Transverse colon (tissue), 4 donors: ENCODE data around the gene MACF1. TPM values are rescaled to one million over a fixed set of nuclear protein-coding genes. Genes with fewer than 3 reads are reported as not detected.

Experiments used
- DNase-seq: peaks from one replicate; pipeline ENCODE4 v3.0.0-alpha.2; 2019
- H3K27ac ChIP-seq, 4 donors: fragments of 200-600 bp; sonication (generic); 2 replicates each; pipeline ENCODE4 v1.5.1; 2016 to 2018; ENCODE audit warnings: inconsistent platforms in 4 of 4
- H3K27me3 ChIP-seq: fragments of 200-600 bp; sonication (generic); 2 replicates; pipeline ENCODE4 v1.5.1; 2017; ENCODE audit warnings: inconsistent platforms
- H3K36me3 ChIP-seq, 4 donors: fragments of 200-600 bp; sonication (generic); 2 replicates each; pipeline ENCODE4 v1.5.1; 2017 to 2019; ENCODE audit warnings: inconsistent platforms in 4 of 4
- H3K4me1 ChIP-seq, 4 donors: fragments of 200-600 bp; sonication (generic); 2 replicates each; pipeline ENCODE4 v1.5.1; 2017 to 2020; ENCODE audit warnings: inconsistent platforms in 4 of 4
- H3K4me3 ChIP-seq, 4 donors: fragments of 200-600 bp; sonication (generic); 1 replicate in 1 of 4; 2 replicates in 3 of 4; pipeline versions ENCODE4 v1.5.1 to v1.6.1; 2017 to 2019; ENCODE audit warnings: inconsistent platforms in 4 of 4
- H3K9me3 ChIP-seq, 2 donors: fragments of 200-600 bp; sonication (generic); 2 replicates each; pipeline ENCODE4 v1.5.1; 2017 to 2019; ENCODE audit warnings: inconsistent platforms in 2 of 2
- EP300 ChIP-seq: sonication (generic); formaldehyde crosslinking; IDR thresholded peaks from one replicate; pipeline ENCODE4 v1.6.1; 2017; ENCODE audit warnings: antibody characterized with exemption, low read depth
- POLR2A ChIP-seq: fragments of 450-650 bp; IDR thresholded peaks from one replicate; pipeline ENCODE4 v1.6.1; 2016; ENCODE audit warnings: antibody characterized with exemption, mild to moderate bottlenecking, moderate library complexity
- POLR2AphosphoS5 ChIP-seq, 3 donors: sonication (generic); formaldehyde crosslinking; IDR thresholded peaks; one replicate each; pipeline ENCODE4 v1.6.1; 2016; ENCODE audit warnings: antibody characterized with exemption in 3 of 3
- WGBS, 2 donors: methylation state at CpG; one replicate each; pipeline ENCODE4 v1.1.5; 2018; ENCODE audit warnings: low coverage in 1 of 2; 5-methylcytosine and 5-hydroxymethylcytosine counted together
- in situ Hi-C, 4 donors: fragments of 200-750 bp; cut with MboI; loops; one replicate each; pipeline versions ENCODE4 v1.15.0 to v1.15.1; 2017; ENCODE audit warnings: low sequenced_read_pairs in 3 of 4, low pct_ligation_motif_present in 1 of 4, low pct_unique_long_range_greater_than_20kb in 1 of 4
- intact Hi-C: fragments of 100-400 bp; cut with DNase I; formaldehyde crosslinking; loops from one replicate; pipeline ENCODE4 v1.15.1; 2023; ENCODE audit warnings: low total_unique reads
- total RNA-seq, 4 donors: library from RNA; depleted of rRNA; stranded (reverse); fragments of >200 nt; gene quantifications; one replicate each; pipeline ENCODE4 v1.1.0, GENCODE V29; 2016
- TF ChIP-seq, protein P1 (sequence below), 5 experiments: fragments of 200-600 bp in 3 of 5; fragments of 450-650 bp in 2 of 5; sonication (generic) in 3 of 5; IDR thresholded peaks; 1 replicate in 2 of 5; 2 replicates in 3 of 5; pipeline ENCODE4 v1.5.1; 2016 to 2017; ENCODE audit warnings: antibody characterized with exemption in 5 of 5, inconsistent platforms in 3 of 5, mild to moderate bottlenecking in 2 of 5, moderate library complexity in 1 of 5

MACF1 gene
- total RNA-seq, 4 donors from 2014 or later, result 190 to 300 (median 254) TPM

DNA sequence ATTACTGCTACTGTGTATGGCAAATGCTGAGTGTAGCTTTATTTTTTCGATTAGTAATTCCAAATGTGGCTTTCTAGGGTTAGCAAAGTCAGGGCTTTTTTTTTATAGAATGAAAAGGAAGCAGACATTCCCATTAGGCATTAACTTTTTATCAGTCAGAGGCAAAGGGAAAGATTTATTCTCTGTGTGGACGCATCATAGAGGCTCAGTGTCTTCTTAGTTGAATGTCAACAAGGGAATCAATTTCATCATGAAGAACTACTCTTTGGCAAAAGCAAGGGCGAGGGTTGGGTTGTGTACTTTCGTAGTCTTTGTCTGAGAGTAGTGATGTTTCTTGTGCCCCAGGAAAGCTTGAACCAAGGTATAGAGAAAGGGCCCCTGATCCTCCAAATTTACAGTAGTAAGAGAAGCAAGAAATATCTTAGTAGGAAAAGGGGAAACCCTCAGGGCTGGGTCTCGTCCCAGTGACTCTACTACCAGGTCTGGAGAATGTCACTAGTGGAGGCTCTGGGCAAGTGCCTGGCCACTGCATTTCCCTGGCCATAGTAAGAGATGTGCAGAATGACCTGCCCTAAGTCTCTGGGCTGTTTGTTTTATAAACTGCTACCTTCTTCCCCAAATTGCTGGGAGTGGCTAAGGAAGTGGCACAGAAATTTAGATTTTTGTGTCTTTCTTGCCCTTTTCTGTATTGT is 30.0 kb upstream of the MACF1 start:
- TF ChIP-seq POLR2A (no peak), EP300 (no peak), POLR2AphosphoS5 (IDR thresholded peaks at IDR 0.05) (no peak)
- TF ChIP-seq, protein P1, sequence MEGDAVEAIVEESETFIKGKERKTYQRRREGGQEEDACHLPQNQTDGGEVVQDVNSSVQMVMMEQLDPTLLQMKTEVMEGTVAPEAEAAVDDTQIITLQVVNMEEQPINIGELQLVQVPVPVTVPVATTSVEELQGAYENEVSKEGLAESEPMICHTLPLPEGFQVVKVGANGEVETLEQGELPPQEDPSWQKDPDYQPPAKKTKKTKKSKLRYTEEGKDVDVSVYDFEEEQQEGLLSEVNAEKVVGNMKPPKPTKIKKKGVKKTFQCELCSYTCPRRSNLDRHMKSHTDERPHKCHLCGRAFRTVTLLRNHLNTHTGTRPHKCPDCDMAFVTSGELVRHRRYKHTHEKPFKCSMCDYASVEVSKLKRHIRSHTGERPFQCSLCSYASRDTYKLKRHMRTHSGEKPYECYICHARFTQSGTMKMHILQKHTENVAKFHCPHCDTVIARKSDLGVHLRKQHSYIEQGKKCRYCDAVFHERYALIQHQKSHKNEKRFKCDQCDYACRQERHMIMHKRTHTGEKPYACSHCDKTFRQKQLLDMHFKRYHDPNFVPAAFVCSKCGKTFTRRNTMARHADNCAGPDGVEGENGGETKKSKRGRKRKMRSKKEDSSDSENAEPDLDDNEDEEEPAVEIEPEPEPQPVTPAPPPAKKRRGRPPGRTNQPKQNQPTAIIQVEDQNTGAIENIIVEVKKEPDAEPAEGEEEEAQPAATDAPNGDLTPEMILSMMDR (IDR thresholded peaks at IDR 0.05), result no peak
- DNase-seq, result no peak
- H3K27me3 ChIP-seq, result no peaks in the 10 kb centered on the region
- in situ Hi-C loops (no loop called here), intact Hi-C loops (no loop called here)
- H3K36me3 ChIP-seq, result no peaks in the 10 kb centered on the region
- WGBS, 2 donors, result 57 to 66% methylated on average over 1 to 5 of the region's 5 CpGs
- H3K4me1 ChIP-seq, result peaks cover 14 to 70% (median 36%) of the 10 kb centered on the region in 4 donors
- H3K27ac ChIP-seq, result peak overlapping the region; percentile 64 to 81 (median 68)
- H3K4me3 ChIP-seq, result no peak overlapping the region
- no peaks in the 10 kb centered on the region for H3K9me3 ChIP-seq

DNA sequence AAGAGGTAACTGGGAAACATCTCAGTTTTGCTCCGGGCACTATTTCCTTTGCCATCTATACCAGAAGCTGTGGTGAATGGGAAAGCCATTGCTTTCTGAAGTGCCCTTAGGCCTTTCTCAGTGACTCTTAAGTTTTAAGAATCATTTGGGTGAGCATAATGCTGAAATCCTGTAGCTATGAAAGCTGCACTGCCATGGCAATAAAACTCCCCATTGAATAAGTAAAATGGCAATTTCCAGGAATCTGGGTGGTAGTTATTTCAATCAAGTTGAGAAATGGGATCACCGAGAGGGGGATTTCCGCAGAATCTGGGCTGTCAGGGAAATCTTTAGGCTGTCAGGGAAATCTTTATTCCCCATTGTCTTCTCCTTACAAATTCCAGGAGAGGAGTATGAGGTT is 26.8 kb upstream of the MACF1 start:
- Histone ChIP-seq H3K27me3 (no peaks in the 10 kb centered on the region), H3K9me3 (no peaks in the 10 kb centered on the region), H3K4me3 (no peak overlapping the region), H3K4me1 (peaks cover 14 to 54% (median 30%) of the 10 kb centered on the region in 4 donors), H3K36me3 (no peaks in the 10 kb centered on the region), H3K27ac (peak overlapping the region in 3 of 4 donors; percentile 20 to 67 (median 37))
- TF ChIP-seq POLR2AphosphoS5 (IDR thresholded peaks at IDR 0.05) (no peak), POLR2A (no peak), EP300 (no peak)
- TF ChIP-seq, protein P1 (IDR thresholded peaks at IDR 0.05), result no peak
- in situ Hi-C loops, result no loop called here
- 84 to 93% methylated on average over 2 to 3 of the region's 3 CpGs for WGBS, 2 donors
- intact Hi-C loops, result no loop called here
- DNase-seq, result no peak

DNA sequence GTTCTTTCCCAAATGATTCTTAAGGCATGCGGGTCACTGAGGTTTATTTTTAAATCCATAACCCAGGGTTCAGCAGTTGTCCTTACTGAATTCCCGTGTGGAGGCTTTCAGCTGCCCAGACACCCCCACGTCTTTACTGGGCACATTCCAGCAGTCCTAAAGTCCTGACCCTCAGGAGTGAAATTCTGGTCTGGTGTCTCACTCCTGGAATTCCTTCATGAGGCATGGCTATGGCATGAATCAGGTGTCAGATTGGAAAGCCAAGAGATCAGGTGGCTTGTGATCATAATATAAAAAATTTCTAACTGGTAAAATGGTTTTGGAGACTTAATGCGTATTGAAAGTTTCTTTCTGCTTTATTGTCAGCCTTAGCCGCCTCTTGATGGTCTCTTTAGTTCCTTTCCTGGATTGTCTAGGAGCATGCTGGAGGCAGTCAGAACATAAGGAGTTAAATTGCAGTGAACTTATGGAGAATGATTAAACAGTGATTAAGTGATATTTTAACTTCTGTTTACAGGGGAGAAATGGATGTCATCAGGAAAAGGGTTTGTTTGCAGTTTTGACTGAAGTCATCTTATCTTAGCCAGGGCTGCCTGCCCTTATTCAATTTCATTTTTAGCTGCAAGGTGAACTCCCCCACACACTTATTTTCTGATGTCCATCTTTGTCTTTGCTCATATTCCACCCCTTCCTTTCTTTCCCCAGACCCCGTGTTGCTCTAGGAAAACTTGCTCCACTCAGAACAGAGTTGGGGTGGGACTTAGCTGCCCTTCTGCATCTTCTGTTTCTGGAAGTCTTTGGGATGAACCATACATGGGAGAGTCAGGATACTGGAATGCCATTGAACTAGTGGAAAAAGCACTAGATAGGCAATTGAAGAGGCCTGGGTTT is 25.7 kb upstream of the MACF1 start:
- Histone ChIP-seq H3K27me3 (no peaks in the 10 kb centered on the region), H3K9me3 (no peaks in the 10 kb centered on the region), H3K4me3 (no peak overlapping the region), H3K27ac (peak overlapping the region; percentile 45 to 67 (median 54)), H3K4me1 (peaks cover 15 to 51% (median 32%) of the 10 kb centered on the region in 4 donors), H3K36me3 (no peaks in the 10 kb centered on the region)
- in situ Hi-C loops, result no loop called here
- TF ChIP-seq EP300, result no peak
- TF ChIP-seq, protein P1 (IDR thresholded peaks at IDR 0.05), result no peak
- no peak for DNase-seq
- intact Hi-C loops, result no loop called here
- 57 to 62% methylated on average over 5 to 6 of the region's 6 CpGs for WGBS, 2 donors

DNA sequence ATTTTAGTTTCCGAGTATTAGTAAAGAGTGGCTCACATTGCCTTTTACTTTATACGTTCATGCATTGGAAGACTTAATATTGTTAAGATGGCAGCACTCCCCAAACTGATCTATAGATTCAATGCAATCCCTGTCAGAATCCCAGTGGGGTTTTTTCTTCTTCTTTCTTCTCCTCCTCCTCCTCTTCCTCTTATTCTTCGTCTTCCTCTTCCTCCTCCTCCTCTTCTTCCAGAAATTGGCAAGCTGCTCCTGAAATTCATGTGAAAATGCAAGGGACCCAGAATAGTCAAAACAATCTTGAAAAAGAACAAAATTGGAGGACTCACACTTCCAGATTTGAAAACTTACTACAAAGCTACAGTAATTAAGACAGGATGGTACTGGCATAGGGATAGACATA is 23.2 kb upstream of the MACF1 start:
- intact Hi-C loops, result no loop called here
- peaks cover 7 to 50% (median 28%) of the 10 kb centered on the region in 4 donors for H3K4me1 ChIP-seq

More for the DNA sequence above, 23.2 kb upstream of the MACF1 start:
- no peak for DNase-seq
- 60 to 65% methylated on average over 2 to 3 of the region's 3 CpGs for WGBS, 2 donors
- H3K36me3 ChIP-seq, result no peaks in the 10 kb centered on the region
- H3K4me3 ChIP-seq, result no peak overlapping the region
- TF ChIP-seq POLR2AphosphoS5 (IDR thresholded peaks at IDR 0.05), result no peak
- TF ChIP-seq POLR2A, result no peak
- TF ChIP-seq, protein P1 (IDR thresholded peaks at IDR 0.05), result no peak
- TF ChIP-seq EP300, result no peak
- no peaks in the 10 kb centered on the region for H3K9me3 ChIP-seq
- H3K27me3 ChIP-seq, result no peaks in the 10 kb centered on the region
- H3K27ac ChIP-seq, result no peak overlapping the region
- in situ Hi-C loops, result loop anchor here in 2 of 4 donors (10.0 kb wide), 1 partner anchor 77 kb away; no protein-coding TSS in a partner anchor
